Dedifferentiated amniotic fluid mesenchymal stem cell (primary cell): ENCODE results near the gene ANK2.
"Not testable (repeated sequence)": the region's sequence is repeated elsewhere in the genome, so short reads cannot be mapped to it uniquely, and the experiment has no call there.

Source experiments
- DNase-seq: peaks from one replicate; pipeline ENCODE4 v3.0.0-alpha.2; 2016; ENCODE audit errors: extremely low spot score

Gene ANK2

GRCh38 chr4:113209652-113210320 is 160.3 kb downstream of the ANK2 start:
- DNase-seq, result no peak

GRCh38 chr4:113212613-113213012 is 163.2 kb downstream of the ANK2 start:
- DNase-seq, result no peak

GRCh38 chr4:113221990-113222389 is 172.5 kb downstream of the ANK2 start:
- DNase-seq, result peak; percentile 41

- DNase-seq, result no peak
Observed at GRCh38 chr4:113222471-113222870, 173.0 kb downstream of the ANK2 start.

- no peak for DNase-seq
Observed at GRCh38 chr4:113223001-113223400, 173.5 kb downstream of the ANK2 start.

GRCh38 chr4:113232194-113232593 is 182.7 kb downstream of the ANK2 start:
- no peak for DNase-seq

GRCh38 chr4:113236916-113237315 is 187.5 kb downstream of the ANK2 start:
- no peak for DNase-seq

GRCh38 chr4:113243312-113243711 is 193.9 kb downstream of the ANK2 start:
- no peak for DNase-seq

- DNase-seq, result not testable (repeated sequence)
Observed at GRCh38 chr4:113244747-113245146, 195.3 kb downstream of the ANK2 start.

GRCh38 chr4:113248320-113248719 is 198.9 kb downstream of the ANK2 start:
- no peak for DNase-seq

GRCh38 chr4:113255628-113256027 is 206.2 kb downstream of the ANK2 start:
- DNase-seq, result no peak

GRCh38 chr4:113256946-113257345 is 207.5 kb downstream of the ANK2 start:
- no peak for DNase-seq

GRCh38 chr4:113260688-113261087 is 211.2 kb downstream of the ANK2 start:
- DNase-seq, result no peak

GRCh38 chr4:113263274-113263673 is 213.8 kb downstream of the ANK2 start:
- no peak for DNase-seq

GRCh38 chr4:113270520-113271319 is 221.3 kb downstream of the ANK2 start:
- DNase-seq, result no peak

- DNase-seq, result no peak
Observed at GRCh38 chr4:113272523-113272922, 223.1 kb downstream of the ANK2 start.

- no peak for DNase-seq
Observed at GRCh38 chr4:113273721-113274220, 224.3 kb downstream of the ANK2 start.

- DNase-seq, result no peak
Observed at GRCh38 chr4:113276464-113277170, 227.2 kb downstream of the ANK2 start.

GRCh38 chr4:113278324-113278934 is 229.0 kb downstream of the ANK2 start:
- DNase-seq, result no peak

- DNase-seq, result no peak
Observed at GRCh38 chr4:113285501-113285900, 236.0 kb downstream of the ANK2 start.

GRCh38 chr4:113288257-113288656 is 238.8 kb downstream of the ANK2 start:
- DNase-seq, result no peak

GRCh38 chr4:113288696-113289095 is 239.2 kb downstream of the ANK2 start:
- no peak for DNase-seq
